Measurements from ENCODE around the gene DOCK9.

DNA sequence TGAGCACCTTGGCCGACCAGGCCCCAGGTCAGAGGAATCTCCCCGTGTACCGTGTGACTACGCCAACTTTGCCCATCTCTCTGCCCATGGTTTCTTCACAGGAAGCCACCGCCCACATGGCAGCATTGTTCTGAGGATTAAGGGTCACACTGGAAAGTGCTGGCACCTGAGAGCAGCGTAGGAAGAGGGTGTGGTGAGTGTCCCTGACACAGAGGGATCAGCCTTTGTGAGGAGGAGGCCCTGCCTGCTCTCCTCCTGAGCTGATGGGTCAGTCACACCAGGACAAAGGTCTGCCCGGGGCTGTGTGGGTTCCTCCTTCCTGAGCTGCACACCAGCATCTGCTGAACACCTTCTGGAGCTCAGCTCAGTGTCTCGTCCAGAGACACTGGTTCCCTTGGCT, 193.2 kb downstream of the DOCK9 start:
- TF ChIP-seq TAF1 (IDR thresholded peaks at IDR 0.05; ENCODE audit: low read depth, low read length) = no peak
- no peak for TF ChIP-seq POLR2A (IDR thresholded peaks at IDR 0.05; ENCODE audit: low read depth, low read length)
